ENCODE results near the gene RFTN1.

The RFTN1 gene

GRCh38 chr3:16373341-16373946, 140.1 kb downstream of the RFTN1 start:
- no peak for DNase-seq

- no peak for DNase-seq
Measured at GRCh38 chr3:16372362-16373292, 140.9 kb downstream of the RFTN1 start.

- no peak for DNase-seq
Measured at GRCh38 chr3:16370872-16371740, 142.4 kb downstream of the RFTN1 start.

GRCh38 chr3:16370503-16370871, 143.0 kb downstream of the RFTN1 start:
- DNase-seq: no peak

GRCh38 chr3:16369885-16370284, 143.6 kb downstream of the RFTN1 start:
- no peak for DNase-seq

- peak; percentile 27 for DNase-seq
Measured at GRCh38 chr3:16369276-16369675, 144.2 kb downstream of the RFTN1 start.

- no peak for DNase-seq
Measured at GRCh38 chr3:16366581-16366980, 146.9 kb downstream of the RFTN1 start.

- DNase-seq: no peak
Measured at GRCh38 chr3:16365491-16366128, 147.9 kb downstream of the RFTN1 start.

- DNase-seq: no peak
Measured at GRCh38 chr3:16364963-16365362, 148.5 kb downstream of the RFTN1 start.

- no peak for DNase-seq
Measured at GRCh38 chr3:16364323-16364722, 149.2 kb downstream of the RFTN1 start.

- no peak for DNase-seq
Measured at GRCh38 chr3:16363636-16364035, 149.9 kb downstream of the RFTN1 start.

GRCh38 chr3:16362770-16363169, 150.7 kb downstream of the RFTN1 start:
- DNase-seq: no peak

- DNase-seq: no peak
Measured at GRCh38 chr3:16361087-16361486, 152.4 kb downstream of the RFTN1 start.

GRCh38 chr3:16359331-16359730, 154.2 kb downstream of the RFTN1 start:
- no peak for DNase-seq

- DNase-seq: no peak
Measured at GRCh38 chr3:16358336-16358735, 155.2 kb downstream of the RFTN1 start.

- no peak for DNase-seq
Measured at GRCh38 chr3:16357186-16358121, 156.0 kb downstream of the RFTN1 start.

- DNase-seq: no peak
Measured at GRCh38 chr3:16355828-16356227, 157.7 kb downstream of the RFTN1 start.

GRCh38 chr3:16354291-16354690, 159.2 kb downstream of the RFTN1 start:
- no peak for DNase-seq

- DNase-seq: no peak
Measured at GRCh38 chr3:16352428-16352827, 161.1 kb downstream of the RFTN1 start.

GRCh38 chr3:16350597-16351318, 162.7 kb downstream of the RFTN1 start:
- DNase-seq: no peak

GRCh38 chr3:16349986-16350596, 163.4 kb downstream of the RFTN1 start:
- DNase-seq: no peak
